Activated CD8-positive, alpha-beta T cell treated with anti-CD3 and anti-CD28 coated beads for 36 hours (primary cell): ENCODE results near the gene INTS11. TPM values are rescaled to one million over a fixed set of nuclear protein-coding genes. Genes with fewer than 3 reads are reported as not detected.
A peak's percentile ranks its signal among the peaks of the same experiment; 100 is the strongest.

ENCODE experiments used
- ATAC-seq: fragments of 200-7000 bp; cut with Tn5 transposase; one replicate; pipeline ENCODE4 v1.10.0; 2021; ENCODE audit warnings: mild to moderate bottlenecking, moderate library complexity
- CTCF ChIA-PET: fragments of 350-600 bp; sonication (Branson Sonifier 250); formaldehyde crosslinking; loops from one replicate; lab custom pipeline; 2021; ENCODE audit warnings: antibody characterized with exemption; lab: Charles Lee
- POLR2A ChIA-PET: fragments of 350-600 bp; sonication (Branson Sonifier 250); formaldehyde crosslinking; loops from one replicate; lab custom pipeline; 2021; ENCODE audit warnings: antibody characterized with exemption; lab: Charles Lee
- DNase-seq: peaks from one replicate; pipeline ENCODE4 v3.0.0-alpha.2; 2020
- H3K27ac Mint-ChIP-seq: one replicate; pipeline ENCODE4 v1.8.0; 2021; ENCODE audit warnings: mild to moderate bottlenecking, mixed read lengths
- H3K27me3 Mint-ChIP-seq: one replicate; pipeline ENCODE4 v1.8.0; 2021; ENCODE audit warnings: mixed read lengths
- H3K36me3 Mint-ChIP-seq: one replicate; pipeline ENCODE4 v1.8.0; 2021; ENCODE audit warnings: low read depth, mixed read lengths
- H3K4me1 Mint-ChIP-seq: one replicate; pipeline ENCODE4 v1.8.0; 2021; ENCODE audit warnings: low read depth, mixed read lengths
- H3K4me3 Mint-ChIP-seq: one replicate; pipeline ENCODE4 v1.8.0; 2021; ENCODE audit warnings: mild to moderate bottlenecking, moderate library complexity, mixed read lengths
- H3K9me3 Mint-ChIP-seq: one replicate; pipeline ENCODE4 v1.8.0; 2021; ENCODE audit warnings: mixed read lengths
- intact Hi-C: fragments of 100-400 bp; cut with micrococcal nuclease; formaldehyde crosslinking; loops from one replicate; pipeline ENCODE4 v1.10.0; 2022
- total RNA-seq, 2 experiments: library from RNA; stranded (reverse); gene quantifications; one replicate each; pipeline ENCODE4 v1.2.3, GENCODE V29; 2021
- TF ChIP-seq, protein P1 (sequence below): fragments of 200-600 bp; IDR thresholded peaks from one replicate; pipeline ENCODE4 v1.8.0; 2022; ENCODE audit warnings: antibody characterized with exemption, mild to moderate bottlenecking

INTS11 gene
- total RNA-seq, 2 experiments from 2014 or later: 110 to 122 TPM

GRCh38 chr1:1326075-1326605, 1.7 kb upstream of the INTS11 start:
- ChIA-PET CTCF (interaction anchor here (2.2 kb wide), 1 partner anchor 46 kb away, joined by 8 read pairs; no protein-coding TSS in a partner anchor), POLR2A (interaction anchor here (1.2 to 2.2 kb wide), 7 partner anchors 9 to 82 kb away, joined by 3 to 10 read pairs (median 4); partner anchors contain the start of gene AURKAIP1)
- Mint-ChIP-seq H3K36me3 (peaks cover 4% of the 10 kb centered on the region), H3K4me3 (peak overlapping the region; percentile 77), H3K27ac (peak overlapping the region; percentile 20), H3K4me1 (peaks cover 27% of the 10 kb centered on the region), H3K9me3 (no peaks in the 10 kb centered on the region), H3K27me3 (no peaks in the 10 kb centered on the region)
- TF ChIP-seq, protein P1, sequence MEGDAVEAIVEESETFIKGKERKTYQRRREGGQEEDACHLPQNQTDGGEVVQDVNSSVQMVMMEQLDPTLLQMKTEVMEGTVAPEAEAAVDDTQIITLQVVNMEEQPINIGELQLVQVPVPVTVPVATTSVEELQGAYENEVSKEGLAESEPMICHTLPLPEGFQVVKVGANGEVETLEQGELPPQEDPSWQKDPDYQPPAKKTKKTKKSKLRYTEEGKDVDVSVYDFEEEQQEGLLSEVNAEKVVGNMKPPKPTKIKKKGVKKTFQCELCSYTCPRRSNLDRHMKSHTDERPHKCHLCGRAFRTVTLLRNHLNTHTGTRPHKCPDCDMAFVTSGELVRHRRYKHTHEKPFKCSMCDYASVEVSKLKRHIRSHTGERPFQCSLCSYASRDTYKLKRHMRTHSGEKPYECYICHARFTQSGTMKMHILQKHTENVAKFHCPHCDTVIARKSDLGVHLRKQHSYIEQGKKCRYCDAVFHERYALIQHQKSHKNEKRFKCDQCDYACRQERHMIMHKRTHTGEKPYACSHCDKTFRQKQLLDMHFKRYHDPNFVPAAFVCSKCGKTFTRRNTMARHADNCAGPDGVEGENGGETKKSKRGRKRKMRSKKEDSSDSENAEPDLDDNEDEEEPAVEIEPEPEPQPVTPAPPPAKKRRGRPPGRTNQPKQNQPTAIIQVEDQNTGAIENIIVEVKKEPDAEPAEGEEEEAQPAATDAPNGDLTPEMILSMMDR: no peak
- no peak for ATAC-seq
- intact Hi-C loops: no loop called here
- no peak for DNase-seq

GRCh38 chr1:1325288-1326074, 1.0 kb upstream of the INTS11 start:
- no peaks in the 10 kb centered on the region for H3K9me3 Mint-ChIP-seq
- intact Hi-C loops: no loop called here
- H3K4me1 Mint-ChIP-seq: peaks cover 27% of the 10 kb centered on the region
- TF ChIP-seq, protein P1: no peak
- POLR2A ChIA-PET: interaction anchor here (1.2 to 2.2 kb wide), 7 partner anchors 10 to 82 kb away, joined by 3 to 10 read pairs (median 4); partner anchors contain the start of gene AURKAIP1
- peak overlapping the region; percentile 77 for H3K4me3 Mint-ChIP-seq
- H3K27me3 Mint-ChIP-seq: no peaks in the 10 kb centered on the region
- CTCF ChIA-PET: interaction anchor here (2.2 kb wide), 1 partner anchor 47 kb away, joined by 8 read pairs; no protein-coding TSS in a partner anchor
- peaks cover 4% of the 10 kb centered on the region for H3K36me3 Mint-ChIP-seq
- ATAC-seq (no peak), DNase-seq (no peak)
- peak overlapping the region; percentile 20 for H3K27ac Mint-ChIP-seq

- DNase-seq: no peak
- no peaks in the 10 kb centered on the region for H3K9me3 Mint-ChIP-seq
- TF ChIP-seq, protein P1: no peak
- H3K27me3 Mint-ChIP-seq: no peaks in the 10 kb centered on the region
- no peak overlapping the region for H3K27ac Mint-ChIP-seq
- peak overlapping the region; percentile 77 for H3K4me3 Mint-ChIP-seq
- intact Hi-C loops: no loop called here
- peaks cover 12% of the 10 kb centered on the region for H3K36me3 Mint-ChIP-seq
- CTCF ChIA-PET: no interaction called here
- H3K4me1 Mint-ChIP-seq: peaks cover 30% of the 10 kb centered on the region
- peak; percentile 35 for ATAC-seq
- POLR2A ChIA-PET: interaction anchor here (0.6 kb wide), 1 partner anchor 10 kb away, joined by 4 read pairs; no protein-coding TSS in a partner anchor
Measured at GRCh38 chr1:1324084-1324523, 356 bp downstream of the INTS11 start.

- ATAC-seq (no peak), DNase-seq (no peak)
- POLR2A ChIA-PET: interaction anchor here (0.6 to 1.2 kb wide), 4 partner anchors 9 to 262 kb away, joined by 3 to 5 read pairs (median 3); no protein-coding TSS in a partner anchor
- Mint-ChIP-seq H3K36me3 (peaks cover 12% of the 10 kb centered on the region), H3K9me3 (no peaks in the 10 kb centered on the region), H3K4me3 (peak overlapping the region; percentile 93), H3K4me1 (peaks cover 30% of the 10 kb centered on the region), H3K27me3 (no peaks in the 10 kb centered on the region), H3K27ac (peak overlapping the region; percentile 91)
- TF ChIP-seq, protein P1: no peak
- CTCF ChIA-PET: no interaction called here
- intact Hi-C loops: no loop called here
Measured at GRCh38 chr1:1322952-1323351, 1.5 kb downstream of the INTS11 start.
